A673 (cell line): Measurements from ENCODE around the gene LHFPL6.

Source experiments
- EZH2 ChIP-seq: fragments of 200-600 bp; sonication (generic); IDR thresholded peaks from 2 replicates; pipeline ENCODE4 v1.6.1; 2017; ENCODE audit warnings: borderline replicate concordance, low read depth, mild to moderate bottlenecking, mixed read lengths, antibody characterized with exemption, low read length; ENCODE audit not compliant: poor library complexity, severe bottlenecking
- TF ChIP-seq, protein P1 (sequence below): fragments of 300-800, 200-600 bp; sonication (generic); conservative IDR thresholded peaks from 2 replicates; pipeline ENCODE4 v1.5.1; 2017; ENCODE audit warnings: low read depth, mild to moderate bottlenecking, antibody characterized with exemption, low read length, moderate library complexity, mixed read lengths

GRCh38 chr13:39481491-39481890 is 121.5 kb downstream of the LHFPL6 start:
- TF ChIP-seq, protein P1, sequence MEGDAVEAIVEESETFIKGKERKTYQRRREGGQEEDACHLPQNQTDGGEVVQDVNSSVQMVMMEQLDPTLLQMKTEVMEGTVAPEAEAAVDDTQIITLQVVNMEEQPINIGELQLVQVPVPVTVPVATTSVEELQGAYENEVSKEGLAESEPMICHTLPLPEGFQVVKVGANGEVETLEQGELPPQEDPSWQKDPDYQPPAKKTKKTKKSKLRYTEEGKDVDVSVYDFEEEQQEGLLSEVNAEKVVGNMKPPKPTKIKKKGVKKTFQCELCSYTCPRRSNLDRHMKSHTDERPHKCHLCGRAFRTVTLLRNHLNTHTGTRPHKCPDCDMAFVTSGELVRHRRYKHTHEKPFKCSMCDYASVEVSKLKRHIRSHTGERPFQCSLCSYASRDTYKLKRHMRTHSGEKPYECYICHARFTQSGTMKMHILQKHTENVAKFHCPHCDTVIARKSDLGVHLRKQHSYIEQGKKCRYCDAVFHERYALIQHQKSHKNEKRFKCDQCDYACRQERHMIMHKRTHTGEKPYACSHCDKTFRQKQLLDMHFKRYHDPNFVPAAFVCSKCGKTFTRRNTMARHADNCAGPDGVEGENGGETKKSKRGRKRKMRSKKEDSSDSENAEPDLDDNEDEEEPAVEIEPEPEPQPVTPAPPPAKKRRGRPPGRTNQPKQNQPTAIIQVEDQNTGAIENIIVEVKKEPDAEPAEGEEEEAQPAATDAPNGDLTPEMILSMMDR = no peak
- TF ChIP-seq EZH2 = no peak
